Caki2 (cell line): ENCODE data around the gene PBLD. TPM values are rescaled to one million over a fixed set of nuclear protein-coding genes. Genes with fewer than 3 reads are reported as not detected.
"Not testable (repeated sequence)": the region's sequence is repeated elsewhere in the genome, so short reads cannot be mapped to it uniquely, and the experiment has no call there.

ENCODE experiments used
- DNase-seq: peaks from one replicate; pipeline ENCODE4 v3.0.0-alpha.2; 2015; ENCODE audit warnings: low read depth
- in situ Hi-C: cut with HindIII; loops from 2 replicates; pipeline ENCODE4 v1.10.0; 2016; ENCODE audit warnings: low sequenced_read_pairs, low pct_unique_long_range_greater_than_20kb, mixed read lengths
- total RNA-seq: library from RNA; depleted of rRNA; stranded (reverse); fragments of >200 nt; shearing (Covaris generic); gene quantifications from 2 replicates; pipeline ENCODE4 v1.2.3, GENCODE V29; 2014; ENCODE audit warnings: low replicate concordance; rRNA removed

Gene PBLD
- total RNA-seq, 1 experiment from 2014 or later = 1.4 TPM

- in situ Hi-C loops = no loop called here
- DNase-seq = no peak
Observed at GRCh38 chr10:68249297-68249696, 83.4 kb downstream of the PBLD start.

DNA sequence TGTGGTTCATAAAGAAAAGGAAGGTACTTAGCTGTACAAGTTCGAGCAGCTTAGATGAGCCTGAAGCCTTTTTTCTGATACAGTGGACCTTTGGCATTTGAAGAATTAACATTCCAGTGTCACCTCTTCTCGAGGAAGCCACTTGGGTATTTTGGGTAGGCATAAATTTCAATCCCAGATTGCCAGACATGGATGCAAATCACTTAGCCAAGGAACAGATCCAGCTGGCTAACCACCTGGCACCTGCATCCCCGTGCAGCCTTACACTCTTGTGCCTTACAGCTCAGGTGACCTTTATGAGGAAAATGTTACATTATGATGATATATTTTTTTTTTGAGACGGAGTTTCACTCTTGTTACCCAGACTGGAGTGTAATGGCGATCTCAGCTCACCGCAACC is 84.8 kb downstream of the PBLD start:
- DNase-seq = no peak
- in situ Hi-C loops = no loop called here

DNA sequence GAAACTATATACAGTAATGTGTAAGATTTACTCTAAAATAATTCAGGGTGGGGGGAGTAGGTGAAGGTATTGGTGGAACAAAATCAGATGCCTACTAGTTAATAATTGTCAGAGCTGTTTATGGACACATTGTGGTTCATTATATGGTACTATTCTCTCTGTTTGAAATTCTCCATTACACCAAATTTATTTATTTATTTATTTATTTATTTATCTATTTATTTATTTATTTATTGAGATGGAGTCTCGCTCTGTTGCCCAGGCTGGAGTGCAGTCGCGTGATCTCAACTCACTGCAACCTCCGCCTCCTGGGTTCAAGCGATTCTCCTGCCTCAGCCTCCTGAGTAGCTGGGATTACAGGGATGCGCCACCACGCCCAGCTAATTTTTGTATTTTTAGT is 86.3 kb downstream of the PBLD start:
- DNase-seq, in situ Hi-C loops: not testable (repeated sequence)

DNA sequence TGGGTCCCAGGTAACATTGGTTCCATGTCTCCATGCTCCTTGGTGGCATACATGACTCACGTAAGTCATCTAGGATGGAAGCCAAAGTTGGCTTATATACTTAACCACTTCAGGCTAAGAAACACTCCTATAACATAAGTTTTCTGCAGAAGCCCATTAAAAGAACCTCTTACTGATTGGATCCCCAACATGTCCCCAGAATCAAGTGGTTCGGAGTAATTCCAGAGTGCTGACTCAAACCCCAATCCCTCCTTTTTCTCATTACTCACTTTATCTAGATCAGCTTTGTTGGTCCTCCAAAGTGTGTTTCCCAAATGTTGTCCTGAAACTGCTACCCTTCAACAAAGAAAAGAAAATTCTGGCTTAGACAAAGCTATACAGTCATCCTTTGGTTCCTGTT is 90.7 kb downstream of the PBLD start:
- in situ Hi-C loops = no loop called here
- no peak for DNase-seq

- DNase-seq = no peak
- in situ Hi-C loops = no loop called here
Observed at GRCh38 chr10:68239596-68240150, 93.1 kb downstream of the PBLD start.

- in situ Hi-C loops = no loop called here
- DNase-seq = no peak
Observed at GRCh38 chr10:68239069-68239468, 93.7 kb downstream of the PBLD start.

GRCh38 chr10:68238371-68238770 is 94.4 kb downstream of the PBLD start:
- in situ Hi-C loops = no loop called here
- DNase-seq = no peak

GRCh38 chr10:68237173-68237572 is 95.6 kb downstream of the PBLD start:
- in situ Hi-C loops = no loop called here
- no peak for DNase-seq

DNA sequence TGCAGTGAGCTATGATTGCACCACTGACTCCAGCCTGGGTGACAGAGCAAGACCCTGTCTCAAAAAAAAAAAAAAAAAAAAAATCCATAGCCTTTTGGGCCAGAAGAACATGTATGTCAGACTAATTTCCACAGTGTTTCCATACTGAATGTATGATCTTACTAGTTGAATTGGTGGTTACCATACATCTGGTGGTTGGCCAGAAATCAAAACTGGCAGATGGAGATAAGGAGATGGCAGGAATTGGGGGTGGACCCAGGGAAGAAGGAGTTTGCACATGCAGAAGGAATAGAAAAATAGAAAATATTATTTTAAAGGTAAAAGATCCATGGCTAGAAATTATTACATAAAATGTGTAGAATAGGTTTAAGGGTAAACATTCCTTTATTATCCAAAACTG is 97.1 kb downstream of the PBLD start:
- no peak for DNase-seq
- in situ Hi-C loops = no loop called here

DNA sequence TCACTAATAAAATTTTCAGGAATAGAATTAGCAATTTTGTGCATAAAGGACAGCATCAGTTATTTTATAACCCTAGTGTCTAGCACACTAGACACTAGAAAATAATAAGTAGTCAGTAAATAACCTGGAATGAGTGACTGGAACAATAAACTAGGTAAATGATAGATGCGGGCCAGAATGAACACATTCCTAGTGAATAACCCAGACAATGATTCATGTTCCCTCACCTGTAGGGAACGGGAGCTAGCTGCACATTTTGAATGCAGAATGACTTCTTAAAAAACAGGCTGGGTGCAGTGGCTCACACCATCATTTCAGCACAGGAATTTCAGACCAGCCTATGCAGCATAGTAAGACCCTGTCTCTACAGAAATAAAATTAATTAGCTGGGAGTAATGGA is 97.6 kb downstream of the PBLD start:
- in situ Hi-C loops = no loop called here
- DNase-seq = no peak

GRCh38 chr10:68233046-68233445 is 99.7 kb downstream of the PBLD start:
- in situ Hi-C loops = no loop called here
- DNase-seq = no peak

Other genes with a start within 250 kb of the PBLD start
- 0.64 TPM in 1 of 2 replicates, not detected in the other for gene MYPN, start 223.4 kb downstream of the PBLD start, total RNA-seq
- not detected in 2 replicates for gene ATOH7, start 100.8 kb downstream of the PBLD start, total RNA-seq
- gene HNRNPH3, start 864 bp downstream of the PBLD start, total RNA-seq = 1.5 and 18.9 TPM in 2 replicates
- 8.7 and 9.5 TPM in 2 replicates for gene RUFY2, start 74.3 kb upstream of the PBLD start, total RNA-seq
- 3.3 and 6.1 TPM in 2 replicates for gene DNA2, start 139.0 kb upstream of the PBLD start, total RNA-seq
- 7.3 and 9.5 TPM in 2 replicates for gene SLC25A16, start 194.6 kb upstream of the PBLD start, total RNA-seq
- gene TET1, start 227.4 kb upstream of the PBLD start, total RNA-seq = 0.14 and 0.37 TPM in 2 replicates